ENCODE measurements around the gene KLHL5.
"Not testable (repeated sequence)": the region's sequence is repeated elsewhere in the genome, so short reads cannot be mapped to it uniquely, and the experiment has no call there.

The KLHL5 gene

GRCh38 chr4:39114436-39114835, 52.4 kb downstream of the KLHL5 start:
- no peak for DNase-seq

DNA sequence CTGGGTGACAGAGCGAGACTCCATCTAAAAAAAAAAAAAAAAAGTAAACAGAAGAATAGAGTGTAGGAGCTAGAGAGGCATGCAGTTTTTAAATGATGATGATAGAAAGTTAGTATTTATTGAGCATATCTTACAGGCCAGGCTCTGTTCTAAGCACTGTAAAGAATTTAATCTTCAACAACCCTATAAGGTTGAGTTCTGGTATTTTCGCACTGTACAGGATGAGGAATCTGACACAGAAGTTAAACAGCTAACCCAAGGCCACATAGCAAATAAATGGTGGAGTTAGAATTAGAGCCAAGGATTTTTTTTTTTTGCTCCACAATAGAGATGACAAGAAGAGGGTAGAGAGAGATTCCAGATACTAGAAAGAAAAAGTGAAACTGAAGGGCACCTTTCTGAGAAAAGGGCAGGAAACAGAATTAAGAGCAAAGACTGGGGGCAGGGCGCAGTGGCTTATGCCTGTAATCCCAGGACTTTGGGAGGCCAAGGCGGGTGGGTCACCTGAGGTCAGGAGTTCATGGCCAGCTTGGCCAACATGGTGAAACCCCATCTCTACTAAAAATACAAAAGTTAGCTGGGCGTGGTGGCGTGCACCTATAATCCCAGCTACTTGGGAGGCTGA, 56.1 kb downstream of the KLHL5 start:
- DNase-seq, result no peak

DNA sequence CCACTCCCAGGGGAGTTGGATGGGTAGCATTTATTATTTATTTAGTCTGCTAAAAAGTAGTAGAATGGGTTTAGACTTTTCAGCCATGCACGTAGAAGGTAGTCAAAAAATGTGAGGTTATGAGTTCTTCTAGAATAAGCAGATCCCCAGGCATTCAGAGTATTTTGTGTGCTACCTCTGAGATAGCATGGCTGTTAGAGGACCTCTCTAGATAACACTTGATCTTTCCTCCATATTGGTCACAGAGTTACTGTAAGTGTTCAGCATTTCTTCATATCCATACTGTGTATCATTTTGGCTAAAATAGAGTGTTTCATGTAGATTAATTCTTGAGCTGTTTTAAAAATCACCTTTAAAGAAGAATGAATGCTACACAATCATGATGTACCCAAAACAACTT, 58.4 kb downstream of the KLHL5 start:
- DNase-seq, result no peak

DNA sequence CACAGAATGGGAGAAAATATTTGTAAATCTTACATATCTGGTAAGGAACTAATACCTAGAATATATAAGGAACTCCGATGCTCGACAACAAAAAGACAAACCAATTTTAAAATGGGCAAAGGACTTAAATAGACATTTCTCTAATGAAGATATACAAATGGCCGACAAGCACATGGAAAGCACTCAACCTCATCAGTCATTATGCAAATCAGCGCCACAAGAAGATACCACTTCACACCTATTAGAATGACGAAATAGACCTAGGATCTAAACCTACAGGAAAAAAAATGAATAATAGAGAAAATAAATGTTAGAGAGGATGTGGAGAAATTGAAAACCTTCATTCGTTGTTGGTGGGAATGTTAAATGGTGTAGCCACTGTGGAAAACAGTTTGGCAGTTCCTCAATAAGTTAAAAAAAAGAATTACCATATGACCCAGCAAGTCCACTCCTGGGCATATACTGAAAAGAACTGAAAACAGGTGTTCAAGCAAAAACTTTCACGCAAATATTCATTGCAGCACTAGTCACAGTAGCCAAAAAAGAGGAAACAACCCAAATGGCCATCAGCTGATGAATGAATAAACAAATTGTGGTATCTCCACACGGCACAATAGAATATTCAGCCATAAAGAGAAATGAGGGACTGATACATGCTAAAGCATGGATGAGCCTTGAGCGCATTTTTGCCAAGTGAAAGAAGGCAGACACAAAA, 63.0 kb downstream of the KLHL5 start:
- DNase-seq, result no peak

GRCh38 chr4:39125600-39125985, 63.6 kb downstream of the KLHL5 start:
- DNase-seq, result no peak

- no peak for DNase-seq
Observed at GRCh38 chr4:39126256-39127095, 64.4 kb downstream of the KLHL5 start.

GRCh38 chr4:39133623-39134022, 71.6 kb downstream of the KLHL5 start:
- no peak for DNase-seq

DNA sequence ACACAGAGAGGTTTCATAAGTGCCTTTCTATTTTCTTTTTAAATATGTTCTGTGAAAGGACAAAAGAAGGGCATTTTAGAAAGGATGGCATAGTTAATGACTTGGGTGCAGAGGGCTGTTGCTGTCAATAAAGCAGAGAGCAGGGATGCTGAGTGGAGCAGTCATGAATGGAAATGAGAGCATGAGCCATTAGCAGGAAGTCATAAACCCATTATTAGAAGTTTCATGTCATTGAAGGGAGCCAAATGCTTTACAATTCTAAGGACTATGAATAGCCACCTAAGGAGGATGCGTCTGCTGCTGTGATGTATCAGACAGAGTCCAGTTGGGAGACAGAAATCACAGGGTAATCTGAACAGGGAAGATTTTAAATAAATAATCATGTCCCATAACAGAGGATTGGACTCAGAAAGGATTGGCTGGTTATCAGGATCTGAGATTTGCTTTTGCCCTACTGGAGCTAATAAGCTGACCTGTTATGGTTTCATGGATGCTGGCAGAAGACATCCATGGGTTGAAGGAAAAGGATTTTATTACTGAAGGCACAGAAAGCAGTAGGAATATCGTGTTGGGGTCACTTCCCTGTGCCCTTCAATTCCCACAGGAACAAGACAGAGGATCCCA, 72.8 kb downstream of the KLHL5 start:
- no peak for DNase-seq

GRCh38 chr4:39138227-39138626, 76.2 kb downstream of the KLHL5 start:
- not testable (repeated sequence) for DNase-seq

- DNase-seq, result no peak
Observed at GRCh38 chr4:39146211-39146610, 84.2 kb downstream of the KLHL5 start.

DNA sequence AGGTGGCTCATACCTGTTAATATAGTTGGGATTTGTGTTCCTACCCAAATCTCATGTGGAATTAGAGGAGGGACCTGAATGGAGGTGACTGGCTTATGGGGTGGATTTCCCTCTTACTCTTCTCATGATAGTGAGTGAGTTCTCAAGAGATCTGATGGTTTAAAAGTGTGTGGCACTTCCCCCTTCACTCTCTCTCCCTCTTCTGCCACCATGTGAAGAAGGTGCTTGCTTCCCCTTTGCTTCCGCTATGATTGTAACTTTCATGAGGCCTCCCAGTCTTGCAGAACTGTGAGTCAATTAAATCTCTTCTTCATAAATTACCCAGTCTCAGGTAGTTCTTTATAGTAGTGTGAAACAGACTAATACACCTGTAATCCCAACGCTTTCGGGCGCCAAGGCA, 92.0 kb downstream of the KLHL5 start:
- DNase-seq, result no peak

- DNase-seq, result no peak
Observed at GRCh38 chr4:39157520-39157919, 95.5 kb downstream of the KLHL5 start.

DNA sequence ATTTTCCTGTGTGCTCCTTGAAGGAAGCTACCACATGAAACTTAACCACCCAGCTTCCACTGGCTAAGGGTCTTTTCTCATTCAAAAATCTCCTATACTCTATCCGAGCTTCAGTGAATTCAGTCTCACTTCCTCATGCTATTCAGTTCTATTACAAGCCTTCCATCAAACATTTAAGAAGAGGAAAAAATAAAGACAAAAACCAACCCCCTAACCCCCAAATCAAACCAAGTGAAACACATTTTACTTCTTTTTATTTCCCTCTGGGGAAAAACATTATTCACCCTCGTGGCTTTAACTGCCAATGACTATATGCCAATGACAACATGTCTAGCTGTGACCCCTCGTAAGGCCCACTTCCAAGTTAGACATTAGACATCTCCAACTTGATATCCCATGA, 104.1 kb downstream of the KLHL5 start:
- no peak for DNase-seq

DNA sequence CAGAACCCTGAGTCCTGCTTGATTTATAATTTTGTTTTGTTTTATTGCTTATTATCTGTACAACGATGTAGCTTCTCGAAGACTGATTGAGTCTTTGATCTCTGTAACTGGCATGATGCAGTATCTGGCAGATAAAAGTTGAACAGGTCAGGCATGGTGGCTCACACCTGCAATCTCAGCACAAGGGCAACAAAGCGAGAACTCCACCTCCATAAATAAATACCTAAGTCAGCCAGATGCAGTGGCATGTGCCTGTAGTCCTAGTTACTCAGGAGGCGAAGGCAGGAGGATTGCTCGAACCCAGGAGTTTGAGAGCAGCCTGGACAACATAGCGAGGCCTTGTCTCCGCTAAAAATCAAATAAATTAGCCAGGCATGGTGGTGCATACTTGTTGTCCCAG, 104.6 kb downstream of the KLHL5 start:
- DNase-seq, result no peak

DNA sequence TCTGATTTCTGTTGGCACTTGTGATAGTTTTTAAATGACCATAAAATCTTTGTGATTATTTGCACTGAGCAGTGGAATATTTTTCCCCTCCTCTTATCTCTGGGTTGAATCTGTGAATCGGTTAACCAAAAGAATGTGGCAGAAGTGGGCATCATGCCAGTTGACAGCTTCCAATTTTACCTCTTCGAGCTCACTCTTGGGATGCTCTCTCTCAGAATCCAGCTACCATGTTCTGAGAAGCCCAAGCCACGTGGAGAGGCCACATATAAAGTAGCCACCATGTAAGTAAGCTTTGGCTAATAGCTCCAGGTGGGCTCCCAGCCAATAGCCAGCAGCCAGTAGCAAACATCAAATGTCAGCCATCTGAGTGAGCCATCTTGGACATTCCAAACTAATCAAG, 107.4 kb downstream of the KLHL5 start:
- no peak for DNase-seq

DNA sequence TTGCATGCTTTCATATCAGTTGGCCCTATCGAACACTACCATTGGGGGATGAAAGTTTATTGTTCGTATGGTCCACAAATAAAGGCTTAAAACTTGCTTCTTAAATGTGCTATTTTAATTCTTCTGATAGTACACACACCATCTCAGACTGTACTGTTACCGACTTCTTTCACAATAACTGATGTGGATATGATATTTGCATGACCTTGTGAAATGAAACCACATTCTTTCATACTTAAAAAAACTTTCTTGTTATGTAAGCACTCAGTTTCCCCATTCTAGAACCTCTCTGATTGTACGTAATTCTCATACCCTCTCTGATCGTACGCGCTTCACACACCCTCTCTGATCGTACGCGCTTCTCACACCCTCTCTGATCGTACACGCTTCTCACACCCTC, 108.3 kb downstream of the KLHL5 start:
- no peak for DNase-seq
